Colon (tissue), 2 donors: ENCODE results near the gene TNIK.

Source experiments
- FAIRE-seq: peaks from 2 replicates; lab custom pipeline; 2012; peaks lifted over from hg19 to GRCh38; lab: Jason Lieb, UNC
- donor health status: control.
- donor health status: control.

TNIK gene

DNA sequence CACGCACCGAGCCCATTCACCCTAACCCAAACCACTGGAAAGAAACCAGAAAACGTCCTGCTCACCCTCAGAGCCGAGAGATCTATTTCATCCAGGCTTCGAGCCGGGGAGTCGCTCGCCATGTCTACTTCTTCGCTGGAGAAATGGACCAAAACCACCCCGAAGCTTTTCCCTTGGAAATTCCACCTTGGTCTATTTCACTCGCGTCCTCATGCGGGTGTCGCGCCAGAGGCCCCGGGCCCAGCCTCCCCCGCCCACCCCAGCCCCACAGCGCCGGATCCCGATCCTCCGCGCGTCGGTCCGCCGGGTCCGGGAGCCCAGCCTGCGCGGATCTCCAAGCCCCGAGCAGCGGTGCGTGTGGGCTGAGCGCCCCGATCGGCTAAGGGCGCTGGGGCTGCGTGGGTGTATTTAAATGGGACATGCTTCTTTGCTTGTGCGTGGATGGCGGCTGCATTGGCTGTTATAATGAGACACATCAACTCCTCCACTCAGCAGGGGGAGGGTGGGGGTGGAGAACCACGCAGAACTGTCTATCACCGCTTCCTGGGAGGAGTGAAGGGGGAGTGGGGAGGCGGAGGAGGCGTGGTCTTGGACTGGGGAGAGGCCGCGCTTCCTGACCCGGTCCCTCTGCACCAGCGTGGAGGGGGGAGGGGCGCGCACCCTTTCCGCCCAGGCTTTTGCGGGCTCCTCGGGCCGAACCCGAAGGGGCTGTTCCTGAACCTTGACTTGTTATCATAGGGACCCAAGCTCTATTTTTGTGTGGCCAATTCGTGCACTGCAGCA is at the start of gene TNIK:
Gene TNIK (minus strand): TSS at position 464 of the 783 bp plus-strand sequence. CDS start 342 bp downstream, at position 122.
- FAIRE-seq = no peak

DNA sequence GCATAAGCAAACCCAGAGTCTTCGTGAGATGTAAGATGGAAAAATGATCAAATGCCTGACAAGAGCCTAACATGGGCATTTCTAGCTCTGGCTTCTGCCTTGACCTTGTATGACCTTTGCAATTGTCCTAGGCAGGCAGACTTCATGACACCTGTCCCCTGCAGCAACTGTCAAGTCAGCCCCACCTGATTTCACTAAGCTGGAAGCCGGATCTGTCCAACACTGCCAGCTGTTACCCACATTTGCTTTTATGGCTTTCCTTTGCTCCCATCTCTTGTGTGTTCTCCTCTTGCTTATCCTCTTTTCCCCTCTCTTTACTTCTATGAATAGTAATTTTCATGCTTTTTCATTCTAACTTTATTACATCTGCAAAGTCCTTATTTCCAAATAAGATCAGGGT is 48.5 kb upstream of the TNIK start:
- no peak for FAIRE-seq

DNA sequence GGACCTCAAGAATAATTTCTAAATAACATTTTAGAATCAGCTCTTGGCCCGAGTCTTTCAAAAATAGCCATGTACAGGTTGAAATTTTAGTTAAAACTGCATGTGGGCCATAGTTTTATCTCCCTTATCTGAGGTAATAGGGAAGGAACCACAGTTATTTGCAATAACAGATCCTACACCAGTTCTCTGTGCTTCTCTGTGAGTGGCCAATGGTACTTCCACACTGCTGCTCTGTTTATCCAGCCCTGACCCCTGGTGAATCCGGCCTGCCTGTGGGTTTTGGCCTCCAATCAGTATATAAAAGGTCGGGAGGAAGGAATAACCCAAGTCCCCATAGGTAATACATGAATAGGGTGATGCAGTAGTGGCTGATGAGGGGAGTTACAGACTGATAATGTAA is 48.0 kb upstream of the TNIK start:
- FAIRE-seq = no peak

DNA sequence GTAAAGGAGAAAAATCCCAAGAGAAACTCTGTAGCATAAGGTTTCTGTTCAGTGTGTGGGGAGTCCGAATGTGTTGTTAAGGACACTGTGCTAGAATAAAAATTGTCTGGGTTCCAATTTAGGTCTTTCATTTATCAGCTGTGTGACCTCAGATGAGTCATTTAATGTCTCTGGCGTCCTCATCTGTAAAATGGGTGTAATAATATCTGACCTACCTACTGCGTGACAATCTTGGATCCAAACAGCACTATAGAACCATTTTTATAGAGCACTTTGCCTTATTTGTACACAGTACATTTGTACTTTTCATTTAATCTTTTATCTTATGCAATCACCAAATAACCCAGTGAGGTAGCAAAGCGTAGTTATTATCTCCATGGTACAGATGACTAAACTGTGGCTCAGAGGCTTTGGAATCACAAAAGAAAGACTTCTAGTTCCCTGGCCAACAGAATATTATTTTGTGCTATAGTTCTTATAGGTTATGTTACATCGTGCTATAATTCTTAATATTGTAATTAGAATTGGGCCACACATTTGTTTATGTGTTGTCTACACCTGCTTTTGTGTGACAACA is 46.6 kb upstream of the TNIK start:
- no peak for FAIRE-seq

DNA sequence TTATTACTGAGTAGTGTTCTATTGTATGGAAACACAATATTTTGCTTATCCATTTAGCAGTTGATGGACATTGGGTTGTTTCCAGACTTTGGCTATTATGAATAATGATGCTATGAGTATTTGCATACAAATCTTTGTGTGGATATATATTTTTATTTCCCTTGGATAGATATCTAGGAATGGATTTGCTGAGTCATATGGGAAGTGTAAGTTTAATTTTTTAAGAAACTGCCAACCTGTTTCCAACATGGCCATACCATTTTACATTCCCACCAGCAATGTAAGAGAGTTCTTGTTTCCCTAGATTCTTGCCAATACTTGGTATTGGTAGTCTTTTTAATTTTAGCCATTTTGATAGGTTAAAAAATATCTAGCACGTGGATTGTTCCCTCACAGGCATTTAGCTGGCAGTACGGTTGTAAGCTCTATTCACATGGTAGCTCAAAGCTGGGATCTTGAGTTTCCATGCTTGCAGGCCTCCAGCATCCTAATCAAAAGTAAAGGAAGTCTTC is 45.7 kb upstream of the TNIK start:
- no peak for FAIRE-seq

DNA sequence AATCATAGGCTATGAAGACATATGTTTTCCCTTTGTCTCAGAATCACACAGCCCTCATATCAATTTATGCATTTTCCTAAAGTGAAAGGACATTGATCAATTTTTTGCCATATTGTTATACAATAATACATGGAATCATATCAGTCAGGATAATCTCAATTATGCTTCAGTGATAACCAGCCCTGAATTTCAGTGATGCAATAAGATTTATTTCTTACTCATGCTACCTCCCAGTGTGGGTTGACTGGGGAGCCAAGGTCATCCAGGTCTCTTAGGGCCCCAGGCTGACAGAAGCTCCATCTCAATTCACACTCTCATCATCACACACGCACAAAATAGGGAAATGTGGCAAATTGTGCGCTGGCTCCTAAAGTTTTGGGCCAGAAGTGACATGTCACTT is 44.2 kb upstream of the TNIK start:
- FAIRE-seq = no peak

DNA sequence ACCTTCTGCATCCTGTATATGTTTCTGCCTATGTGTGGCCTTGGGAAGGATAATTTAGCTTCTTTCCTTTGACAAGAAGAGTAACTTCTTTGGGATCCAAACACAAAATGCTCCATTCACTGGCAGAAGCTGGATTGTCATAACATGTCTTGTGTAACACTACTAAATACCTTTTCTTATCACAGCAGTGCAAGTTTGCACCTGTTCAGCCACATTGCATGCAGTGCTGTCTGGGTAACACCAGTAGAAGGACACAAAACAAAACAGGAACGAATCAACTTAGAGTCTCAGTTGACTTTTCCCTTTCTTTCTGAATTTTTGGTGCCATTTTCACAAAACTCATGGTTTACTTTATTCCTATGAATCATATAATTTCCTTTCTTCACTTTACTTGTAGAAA is 43.6 kb upstream of the TNIK start:
- no peak for FAIRE-seq

DNA sequence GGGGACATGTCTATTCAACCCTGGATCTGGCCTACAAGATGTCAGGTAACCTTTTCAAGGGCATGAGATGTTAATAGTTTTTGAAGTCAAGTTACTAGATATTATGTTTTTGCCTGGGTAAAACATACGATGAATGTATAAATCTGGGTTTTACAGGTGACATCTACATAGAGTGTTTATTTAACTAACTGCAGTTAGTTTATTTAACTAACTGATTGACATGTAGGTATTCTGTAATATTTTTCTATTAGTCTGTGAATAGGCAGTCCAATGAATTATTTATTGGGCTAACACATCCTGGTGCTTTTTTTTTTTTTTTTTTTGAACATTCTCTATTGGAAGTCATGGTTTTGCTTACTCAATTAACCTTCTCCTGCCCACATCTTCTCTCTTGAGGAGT is 38.7 kb upstream of the TNIK start:
- FAIRE-seq = no peak

DNA sequence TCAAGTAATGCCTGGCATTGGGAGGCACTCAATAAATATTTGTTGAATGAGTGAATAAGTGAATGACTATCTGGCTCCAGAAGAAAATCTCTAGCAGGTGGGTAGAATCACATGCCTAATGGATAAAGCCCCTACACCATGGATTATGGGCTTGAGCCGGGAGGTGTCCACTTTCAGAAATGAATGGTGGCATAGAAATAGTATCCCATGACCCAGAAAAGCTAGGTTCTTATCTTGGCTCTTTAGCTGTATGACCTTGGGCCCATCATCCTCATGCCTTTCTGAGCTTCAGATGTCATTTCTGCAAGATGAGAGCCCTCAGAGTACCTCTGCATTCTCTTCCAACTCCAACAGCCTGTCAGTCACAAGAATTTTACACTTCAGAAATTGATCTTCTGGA is 37.3 kb upstream of the TNIK start:
- no peak for FAIRE-seq

DNA sequence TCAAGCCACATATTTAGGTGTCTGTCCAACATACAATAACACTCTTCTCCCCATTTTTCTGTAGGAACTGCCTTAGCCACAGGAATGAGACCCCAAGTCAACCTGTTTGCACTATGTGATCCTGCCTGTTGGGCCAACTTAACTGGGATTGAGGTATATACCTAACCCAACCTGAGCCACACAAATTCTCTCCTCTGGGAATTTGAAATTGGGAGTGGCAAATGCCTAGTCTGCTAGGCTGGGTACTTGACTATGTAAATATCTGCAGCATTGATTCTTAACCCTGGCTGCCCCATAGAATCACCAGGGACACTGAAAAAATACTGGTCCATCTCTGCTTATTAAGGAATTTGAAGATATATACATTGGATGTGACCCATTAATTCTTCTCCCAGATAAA is 35.2 kb upstream of the TNIK start:
- FAIRE-seq = no peak

DNA sequence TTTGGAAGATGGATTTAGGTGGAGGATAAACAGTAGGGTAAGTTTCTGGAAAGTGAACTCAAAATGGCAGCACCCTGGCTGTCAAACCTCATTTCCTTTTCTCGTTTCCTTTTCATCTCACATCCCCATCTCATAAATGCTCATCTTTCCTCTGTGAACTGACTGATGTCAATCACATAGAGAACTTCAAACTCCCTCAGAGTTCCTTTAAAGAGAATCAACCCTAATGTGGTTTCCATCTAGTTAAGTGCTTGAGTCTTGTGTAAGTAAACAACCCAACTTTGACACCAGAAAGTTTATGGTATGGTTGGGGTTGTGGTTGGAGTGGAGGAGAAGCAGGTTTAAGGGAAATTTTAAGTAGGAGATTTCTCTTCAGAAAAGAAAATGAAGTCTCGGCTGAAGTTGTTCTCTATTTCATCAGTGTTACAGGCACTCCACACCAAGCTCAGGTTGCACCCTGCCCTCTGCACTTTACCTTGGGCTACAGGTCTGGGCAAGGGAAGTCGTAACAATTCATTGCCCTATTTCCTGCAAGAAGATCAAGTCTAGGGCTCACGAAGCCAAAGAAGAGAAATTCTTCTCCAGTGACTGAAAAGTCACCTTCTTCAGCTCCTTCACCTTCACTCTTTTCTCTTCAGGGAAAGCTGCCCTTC is 34.4 kb upstream of the TNIK start:
- FAIRE-seq = no peak

DNA sequence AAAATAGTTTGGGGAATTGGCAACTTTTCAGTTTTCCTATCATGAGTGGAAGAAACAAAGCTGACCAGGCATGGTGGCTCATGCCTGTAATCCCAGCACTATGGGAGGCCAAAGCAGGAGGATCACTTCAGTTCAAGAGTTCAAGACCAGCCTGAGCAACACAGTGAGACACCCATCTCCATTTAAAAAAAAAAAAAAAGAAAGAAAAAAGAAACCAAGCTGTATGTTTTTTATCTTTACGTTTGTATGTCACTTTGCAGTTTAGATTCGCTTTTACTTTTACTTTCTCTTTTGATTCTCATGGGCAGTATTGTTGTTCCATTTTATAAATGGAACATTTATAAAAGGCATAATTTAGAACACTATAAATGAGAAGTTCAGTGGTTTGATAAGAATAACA is 31.2 kb upstream of the TNIK start:
- FAIRE-seq = peak; percentile 43

DNA sequence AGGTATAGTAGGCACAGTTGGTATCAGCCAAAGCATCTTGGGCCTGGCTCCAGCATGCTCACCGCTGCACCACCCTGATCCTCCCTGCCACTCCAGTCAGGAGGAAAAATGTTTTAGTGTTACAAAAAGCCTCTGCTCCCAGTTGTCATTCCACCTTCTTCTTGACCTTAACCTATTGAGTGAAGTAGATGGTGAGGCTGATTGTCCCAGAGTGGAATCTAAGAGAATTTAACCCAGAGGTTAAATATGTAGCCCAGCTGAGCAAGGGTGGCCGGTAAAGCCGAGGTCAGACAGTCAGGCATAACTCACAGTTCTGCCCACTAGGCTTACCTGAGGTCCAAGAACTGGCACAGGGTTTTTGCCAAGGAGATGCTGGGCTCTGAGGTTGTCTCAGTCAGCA is 30.7 kb upstream of the TNIK start:
- FAIRE-seq = no peak

DNA sequence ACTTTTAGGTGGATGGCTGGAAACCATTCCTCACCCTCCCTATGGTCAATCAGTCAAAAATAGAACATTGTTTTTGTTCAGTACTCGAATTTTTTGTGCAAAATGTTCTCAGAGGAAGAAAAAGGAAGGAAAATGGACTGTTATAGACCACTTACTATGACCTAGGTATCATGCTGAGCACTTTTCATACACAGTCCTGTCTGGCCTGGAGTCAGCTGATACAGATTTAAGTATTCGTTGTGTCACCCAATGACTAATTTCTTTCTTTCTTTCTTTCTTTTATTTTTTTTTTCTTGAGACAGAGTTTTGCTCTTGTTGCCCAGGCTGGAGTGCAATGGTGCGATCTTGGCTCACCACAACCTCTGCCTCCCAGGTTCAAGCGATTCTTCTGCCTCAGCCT is 29.1 kb upstream of the TNIK start:
- FAIRE-seq = no peak

DNA sequence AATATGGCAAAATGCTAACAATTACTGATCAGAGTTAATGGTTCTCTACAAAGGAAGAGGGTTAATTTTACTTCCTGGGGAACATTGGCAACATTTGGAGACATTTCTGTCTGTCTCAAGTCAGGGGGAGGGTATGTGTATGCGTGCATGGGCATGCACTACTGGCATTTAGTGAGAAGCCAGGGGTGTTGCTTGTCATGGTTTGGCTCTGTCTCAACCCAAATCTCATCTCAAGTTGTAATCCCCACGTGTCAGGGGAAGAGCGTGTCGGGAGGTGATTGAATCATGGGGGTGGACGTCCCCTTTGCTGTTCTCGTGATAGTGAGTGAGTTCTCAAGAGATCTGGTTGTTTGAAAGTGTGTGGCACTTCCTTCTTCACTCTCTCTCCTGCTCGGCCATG is 28.3 kb upstream of the TNIK start:
- no peak for FAIRE-seq

DNA sequence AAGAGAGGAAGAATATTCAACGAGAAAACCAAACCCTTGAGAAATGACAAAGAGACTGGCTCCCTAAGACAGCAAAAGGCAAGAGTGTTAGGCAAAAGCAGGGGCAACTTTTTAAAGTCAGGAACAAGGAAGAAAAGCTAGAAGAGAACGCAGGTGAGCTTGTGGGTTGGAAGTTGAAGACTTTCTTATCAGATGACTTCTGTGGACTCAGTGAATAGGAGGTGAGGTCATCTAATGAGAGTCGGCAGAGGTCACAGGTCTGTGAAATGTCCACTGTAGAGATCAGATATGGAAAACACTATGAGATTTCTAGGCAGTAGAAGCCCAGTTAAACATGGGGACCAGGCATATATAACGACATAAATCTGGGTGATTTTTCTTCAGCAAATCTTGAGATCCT is 27.2 kb upstream of the TNIK start:
- no peak for FAIRE-seq

DNA sequence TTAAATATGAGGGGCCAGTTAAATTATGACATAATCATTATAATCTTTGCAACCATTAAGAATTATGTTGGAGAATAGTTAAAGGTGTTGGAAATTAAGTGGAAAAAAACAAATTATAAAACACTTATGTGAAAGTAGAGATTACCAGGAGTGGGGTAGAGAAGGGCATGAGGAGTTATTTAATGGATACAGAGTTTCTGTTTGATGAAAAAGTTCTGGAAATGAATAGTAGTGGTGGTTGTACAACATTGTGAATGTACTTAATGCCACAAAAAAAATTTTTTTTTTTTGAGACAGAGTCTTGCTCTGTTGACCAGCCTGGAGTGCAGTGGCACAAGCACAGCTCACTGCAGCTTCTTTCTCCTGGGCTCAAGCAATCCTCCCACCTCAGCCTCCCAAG is 25.1 kb upstream of the TNIK start:
- no peak for FAIRE-seq

DNA sequence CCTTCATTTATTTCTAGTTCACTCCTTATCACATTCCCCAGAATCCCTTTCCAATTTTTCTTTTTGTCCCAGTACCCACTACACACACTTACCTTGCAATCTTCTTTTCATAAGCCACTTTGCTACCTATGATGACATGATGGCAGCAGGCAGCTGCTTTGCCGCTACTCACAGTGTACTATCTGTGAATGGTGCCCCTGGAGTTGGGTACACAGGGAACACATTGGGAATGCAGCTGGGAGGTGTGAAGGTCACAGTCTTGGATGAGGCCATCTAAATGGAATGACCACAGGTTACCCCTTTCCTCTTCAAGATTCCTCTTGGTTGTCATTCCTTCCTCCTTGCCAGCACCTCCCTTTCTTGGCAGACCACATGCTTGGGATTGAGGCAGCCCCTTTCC is 20.8 kb upstream of the TNIK start:
- FAIRE-seq = no peak

DNA sequence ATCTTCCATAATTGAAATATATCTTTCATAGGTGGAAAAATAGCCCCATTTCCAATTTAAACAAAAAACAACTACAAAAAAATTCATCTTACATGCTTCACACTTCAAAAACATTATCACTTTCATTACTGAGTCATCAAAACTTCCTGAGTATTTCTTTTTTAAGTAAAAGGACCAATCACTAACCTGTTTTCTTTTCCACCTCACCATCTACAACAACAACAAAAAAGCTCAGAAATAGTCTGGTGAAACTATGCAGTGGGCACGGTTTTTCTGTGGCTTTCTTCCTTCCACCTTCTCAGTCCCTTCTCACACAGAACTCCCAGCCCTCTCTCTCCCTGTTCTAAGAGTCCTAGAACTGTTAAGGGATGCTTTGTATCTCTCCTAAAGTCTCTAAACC is 20.3 kb upstream of the TNIK start:
- no peak for FAIRE-seq

DNA sequence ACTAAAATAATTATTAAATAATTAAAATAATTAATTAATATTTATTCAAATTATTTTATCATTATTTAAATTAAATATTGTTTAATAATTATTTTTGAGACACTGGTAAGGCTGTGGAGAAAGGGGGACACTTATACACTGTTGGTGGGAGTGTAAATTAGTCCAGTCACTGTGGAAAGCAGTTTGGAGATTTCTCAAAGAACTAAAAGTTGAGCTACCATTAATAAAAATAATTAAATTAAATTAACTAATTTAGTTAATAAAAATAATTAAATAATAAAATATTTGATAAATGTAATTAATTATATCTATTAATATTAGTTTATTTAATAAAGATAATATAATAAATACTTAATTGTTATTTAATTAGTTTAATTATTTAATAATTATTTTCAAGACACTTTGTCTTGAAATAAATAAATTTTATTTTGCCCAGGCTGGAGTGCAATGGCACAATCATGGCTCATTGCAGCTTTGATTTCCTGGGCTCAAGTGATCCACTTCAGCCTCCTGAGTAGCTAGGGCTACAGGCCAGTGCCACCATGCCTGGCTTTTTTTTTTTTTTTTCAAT is 16.4 kb upstream of the TNIK start:
- FAIRE-seq = no peak

DNA sequence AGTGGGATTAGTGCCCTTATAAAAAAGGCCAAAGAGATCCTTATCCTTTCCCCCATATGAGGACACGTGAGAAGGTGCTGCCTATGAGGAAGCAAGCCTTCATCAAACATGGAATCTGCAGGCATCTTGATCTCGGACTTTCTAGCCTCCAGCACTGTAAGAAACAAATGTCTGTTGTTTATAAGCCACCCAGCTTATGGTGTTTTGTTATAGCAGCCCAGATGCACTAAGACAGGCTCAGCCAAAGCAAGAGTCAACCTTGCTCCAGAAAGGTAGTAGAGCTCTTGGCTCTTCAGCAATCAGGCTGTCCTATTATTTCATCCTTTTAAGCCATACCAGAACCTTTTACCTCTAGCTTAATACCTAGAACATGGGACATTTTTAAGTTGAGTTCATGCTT is 12.3 kb upstream of the TNIK start:
- FAIRE-seq = no peak

DNA sequence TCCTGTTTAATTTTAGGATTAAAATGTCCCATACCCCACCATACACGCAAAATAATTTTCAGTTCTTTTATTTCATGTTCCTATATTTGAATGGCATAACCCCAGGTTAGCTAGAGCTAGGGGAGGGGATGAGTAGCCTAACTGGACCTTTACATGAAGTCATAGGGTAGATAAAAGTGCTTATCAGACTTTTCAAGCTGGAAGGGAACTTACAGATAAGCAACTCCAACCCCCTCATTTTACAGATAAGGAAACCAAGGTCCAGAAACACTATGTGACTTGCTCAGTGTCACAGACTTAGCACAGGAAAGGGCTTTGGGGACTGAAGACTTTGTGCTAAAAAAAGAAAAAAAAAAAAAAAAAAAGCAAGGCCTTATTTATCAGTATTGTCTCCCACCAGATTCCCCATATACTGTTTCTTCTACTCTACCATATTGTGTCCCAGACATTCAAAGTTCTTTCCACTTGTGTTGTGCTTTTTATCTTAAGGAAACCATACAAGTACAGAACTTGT is 10.6 kb upstream of the TNIK start:
- no peak for FAIRE-seq

DNA sequence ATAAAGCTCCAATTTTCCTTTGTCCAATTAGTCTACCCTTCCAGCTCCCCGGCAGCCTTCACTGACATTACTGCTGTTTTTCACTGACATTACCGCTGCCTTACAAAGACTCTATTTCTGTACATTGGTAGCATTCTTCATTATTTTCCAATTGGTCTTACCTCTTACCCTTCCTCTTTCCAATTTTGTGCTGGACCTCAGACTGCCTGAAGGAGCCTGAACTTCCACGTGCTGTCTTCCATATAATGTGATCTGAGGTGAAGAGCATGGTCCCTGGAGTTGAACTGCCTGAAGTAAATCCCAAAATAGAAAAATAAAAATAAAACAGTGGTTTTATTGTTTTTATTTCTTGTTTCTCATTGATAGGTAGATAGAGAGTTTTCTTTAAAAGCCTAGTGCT is 9.2 kb upstream of the TNIK start:
- no peak for FAIRE-seq
